H1 (cell line): ENCODE results near the gene PNPLA8. TPM values are rescaled to one million over a fixed set of nuclear protein-coding genes. Genes with fewer than 3 reads are reported as not detected.
A peak's percentile ranks its signal among the peaks of the same experiment; 100 is the strongest.

Experiments used
- CTCF ChIA-PET: fragments of 300-600 bp; sonication (Branson Sonifier 250); formaldehyde crosslinking; loops from one replicate; lab custom pipeline; 2021; ENCODE audit not compliant: partially characterized antibody; lab: Charles Lee
- POLR2A ChIA-PET: fragments of 300-600 bp; sonication (Branson Sonifier 250); formaldehyde crosslinking; loops from one replicate; lab custom pipeline; 2021; ENCODE audit warnings: inconsistent platforms; ENCODE audit not compliant: partially characterized antibody; lab: Charles Lee
- DNase-seq, 2 experiments: peaks; one replicate each; pipeline versions ENCODE4 v3.0.0 to v3.0.0-alpha.2; 2010 to 2022; ENCODE audit warnings: low spot score in 2 of 2, low read depth in 1 of 2, mixed read lengths in 1 of 2
- FAIRE-seq: peaks from 2 replicates; lab custom pipeline; 2011; peaks lifted over from hg19 to GRCh38; lab: Jason Lieb, UNC
- H2AFZ ChIP-seq: 2 replicates; pipeline ENCODE4 v1.8.1; 2012; ENCODE audit warnings: low read length, inconsistent platforms
- H2AK5ac ChIP-seq: 2 replicates; pipeline ENCODE4 v1.6.1; 2013; ENCODE audit warnings: low read depth, low read length
- H2BK120ac ChIP-seq: replicated peaks from 2 replicates; pipeline ENCODE3; 2013; ENCODE audit warnings: low read depth, low read length, inconsistent platforms
- H2BK12ac ChIP-seq: 2 replicates; pipeline ENCODE4 v1.6.1; 2013; ENCODE audit warnings: low read depth, low read length
- H2BK15ac ChIP-seq: 2 replicates; pipeline ENCODE4 v1.6.1; 2013; ENCODE audit warnings: low read length
- H2BK20ac ChIP-seq: 2 replicates; pipeline ENCODE4 v1.6.1; 2013; ENCODE audit warnings: low read length
- H2BK5ac ChIP-seq: 2 replicates; pipeline ENCODE4 v1.6.1; 2013; ENCODE audit warnings: low read depth, low read length
- H3K14ac ChIP-seq: 2 replicates; pipeline ENCODE4 v1.6.1; 2013; ENCODE audit warnings: inconsistent platforms; ENCODE audit not compliant: insufficient read length
- H3K18ac ChIP-seq: 2 replicates; pipeline ENCODE4 v1.6.1; 2013; ENCODE audit warnings: low read length; ENCODE audit errors: extremely low read depth
- H3K23ac ChIP-seq: 2 replicates; pipeline ENCODE4 v1.6.1; 2013; ENCODE audit warnings: inconsistent platforms; ENCODE audit not compliant: insufficient read length
- H3K23me2 ChIP-seq: 2 replicates; pipeline ENCODE4 v1.6.1; 2013; ENCODE audit warnings: low read depth, low read length
- H3K27ac ChIP-seq: 2 replicates; pipeline ENCODE4 v1.6.1; 2011; ENCODE audit warnings: low read depth, low read length, inconsistent platforms
- H3K27me3 ChIP-seq, 4 experiments: replicated peaks in 1 of 4; 1 replicate in 1 of 4; 2 replicates in 3 of 4; pipeline versions ENCODE4 v1.6.1 to v1.8.1; 2011 to 2013; ENCODE audit warnings: low read length in 3 of 4, mild to moderate bottlenecking in 3 of 4, inconsistent platforms in 2 of 4, mixed read lengths in 2 of 4, moderate library complexity in 1 of 4; ENCODE audit not compliant: control insufficient read depth in 3 of 4, insufficient read depth in 3 of 4; ENCODE audit errors: extremely low read depth in 1 of 4
- H3K36me3 ChIP-seq, 4 experiments: 2 replicates each; pipeline versions ENCODE4 v1.6.1 to v1.8.1; 2011 to 2013; ENCODE audit warnings: mild to moderate bottlenecking in 4 of 4, low read length in 3 of 4, moderate library complexity in 2 of 4, control low read depth in 1 of 4, inconsistent platforms in 1 of 4; ENCODE audit not compliant: insufficient read depth in 4 of 4, control insufficient read depth in 2 of 4
- H3K4ac ChIP-seq: replicated peaks from 2 replicates; pipeline ENCODE3; 2013; ENCODE audit warnings: low read length, low read depth, mixed read lengths, inconsistent platforms; ENCODE audit not compliant: insufficient read length
- H3K4me1 ChIP-seq, 4 experiments: replicated peaks in 1 of 4; 1 replicate in 1 of 4; 2 replicates in 3 of 4; pipeline versions ENCODE4 v1.6.1 to v1.8.1; 2011 to 2013; ENCODE audit warnings: low read length in 3 of 4, inconsistent platforms in 2 of 4, mixed read lengths in 1 of 4; ENCODE audit not compliant: insufficient read depth in 4 of 4, control insufficient read depth in 3 of 4
- H3K4me2 ChIP-seq, 2 experiments: 2 replicates each; pipeline versions ENCODE4 v1.6.1 to v1.8.1; 2011 to 2013; ENCODE audit warnings: low read depth in 2 of 2, low read length in 2 of 2, control low read depth in 1 of 2, inconsistent platforms in 1 of 2, mild to moderate bottlenecking in 1 of 2; ENCODE audit not compliant: insufficient read depth in 1 of 2
- H3K4me3 ChIP-seq, 4 experiments: fragments of 200-600, 300-600 bp in 1 of 4; sonication (generic), shearing (Covaris generic), sonication (Bioruptor Twin) in 1 of 4; 2 replicates each; pipeline versions ENCODE4 v1.5.1 to v1.8.1; 2011 to 2016; ENCODE audit warnings: low read length in 4 of 4, low read depth in 3 of 4, control low read depth in 2 of 4, inconsistent platforms in 2 of 4, mild to moderate bottlenecking in 2 of 4, mixed read lengths in 1 of 4, moderate library complexity in 1 of 4; ENCODE audit not compliant: insufficient read depth in 2 of 4; ENCODE audit errors: extremely low read depth in 1 of 4
- H3K56ac ChIP-seq: replicated peaks from 2 replicates; pipeline ENCODE3; 2013; ENCODE audit warnings: low read depth, mild to moderate bottlenecking, mixed read lengths, low read length, inconsistent platforms; ENCODE audit not compliant: insufficient read length
- H3K79me1 ChIP-seq: 2 replicates; pipeline ENCODE4 v1.6.1; 2013; ENCODE audit warnings: low read depth, low read length, control low read depth
- H3K79me2 ChIP-seq, 2 experiments: 2 replicates each; pipeline versions ENCODE4 v1.6.1 to v1.8.1; 2012 to 2013; ENCODE audit warnings: low read length in 2 of 2, mild to moderate bottlenecking in 2 of 2, inconsistent platforms in 1 of 2; ENCODE audit not compliant: insufficient read depth in 2 of 2, control insufficient read depth in 1 of 2
- H3K9ac ChIP-seq, 4 experiments: replicated peaks in 1 of 4; 1 replicate in 1 of 4; 2 replicates in 3 of 4; pipeline versions ENCODE4 v1.6.1 to v1.8.1; 2011 to 2013; ENCODE audit warnings: low read depth in 3 of 4, low read length in 3 of 4, control low read depth in 2 of 4, mild to moderate bottlenecking in 2 of 4, moderate library complexity in 2 of 4, inconsistent platforms in 1 of 4; ENCODE audit errors: extremely low read depth in 1 of 4
- H3K9me3 ChIP-seq, 2 experiments: 2 replicates each; pipeline versions ENCODE4 v1.6.1 to v1.8.1; 2012 to 2013; ENCODE audit warnings: mild to moderate bottlenecking in 2 of 2, moderate library complexity in 2 of 2, control low read depth in 1 of 2, inconsistent platforms in 1 of 2, low read depth in 1 of 2, low read length in 1 of 2, mixed read lengths in 1 of 2; ENCODE audit not compliant: insufficient read depth in 2 of 2
- H4K20me1 ChIP-seq, 2 experiments: replicated peaks in 1 of 2; 2 replicates each; pipeline versions ENCODE3 to v1.8.1; 2011 to 2013; ENCODE audit warnings: inconsistent platforms in 2 of 2, low read length in 2 of 2, mild to moderate bottlenecking in 1 of 2; ENCODE audit not compliant: insufficient read depth in 2 of 2, control insufficient read depth in 1 of 2
- H4K5ac ChIP-seq: 2 replicates; pipeline ENCODE4 v1.6.1; 2013; ENCODE audit warnings: low read length, low read depth, mixed read lengths, inconsistent platforms; ENCODE audit not compliant: insufficient read length
- H4K8ac ChIP-seq: 2 replicates; pipeline ENCODE4 v1.8.0; 2013; ENCODE audit warnings: mild to moderate bottlenecking, moderate library complexity, low read length, inconsistent platforms; ENCODE audit not compliant: insufficient read depth; ENCODE audit errors: extremely low read depth
- H4K91ac ChIP-seq: replicated peaks from 2 replicates; pipeline ENCODE3; 2013; ENCODE audit warnings: low read length, mixed read lengths, inconsistent platforms; ENCODE audit not compliant: insufficient read length
- ASH2L ChIP-seq: fragments of 200-600, 300-600 bp; sonication (generic); IDR thresholded peaks from one replicate; pipeline ENCODE4 v1.7.1; 2017; ENCODE audit warnings: low read length
- BCL11A ChIP-seq, 2 experiments: IDR thresholded peaks; one replicate each; pipeline ENCODE4 v1.6.1; 2011; ENCODE audit warnings: low read depth in 2 of 2, low read length in 2 of 2, mild to moderate bottlenecking in 2 of 2
- CREB1 ChIP-seq: IDR thresholded peaks from 2 replicates; pipeline ENCODE4 v1.6.1; 2012; ENCODE audit warnings: inconsistent platforms
- EZH2 ChIP-seq: fragments of 200-600 bp; sonication (generic); IDR thresholded peaks from 2 replicates; pipeline ENCODE4 v1.7.1; 2012; ENCODE audit warnings: low read depth, mild to moderate bottlenecking, moderate library complexity, low read length, inconsistent platforms; ENCODE audit not compliant: severe bottlenecking
- HDAC6 ChIP-seq: IDR thresholded peaks from one replicate; pipeline ENCODE4 v1.7.1; 2012; ENCODE audit warnings: low read depth, mild to moderate bottlenecking, inconsistent platforms, low read length, moderate library complexity
- JUND ChIP-seq: IDR thresholded peaks from 2 replicates; pipeline ENCODE4 v1.6.1; 2011; ENCODE audit warnings: mild to moderate bottlenecking, improper control_type of control experiment, low read length
- NRF1 ChIP-seq: IDR thresholded peaks from 2 replicates; pipeline ENCODE4 v1.6.1; 2011; ENCODE audit warnings: mild to moderate bottlenecking, low read depth, low read length, improper control_type of control experiment
- POLR2A ChIP-seq, 2 experiments: IDR thresholded peaks; 1 replicate in 1 of 2; 2 replicates in 1 of 2; pipeline ENCODE4 v1.6.1; 2011; ENCODE audit warnings: low read depth in 2 of 2, low read length in 2 of 2, mild to moderate bottlenecking in 2 of 2; ENCODE audit errors: control extremely low read depth in 1 of 2
- RBBP5 ChIP-seq: IDR thresholded peaks from 2 replicates; pipeline ENCODE4 v1.7.1; 2012; ENCODE audit warnings: low read depth, mild to moderate bottlenecking, inconsistent platforms, low read length, moderate library complexity, borderline replicate concordance
- SIRT6 ChIP-seq: IDR thresholded peaks from one replicate; pipeline ENCODE4 v1.7.1; 2012; ENCODE audit warnings: low read length, inconsistent platforms
- SUZ12 ChIP-seq: fragments of 200-600 bp; sonication (generic); IDR thresholded peaks from 2 replicates; pipeline ENCODE4 v1.6.1; 2012; ENCODE audit warnings: mild to moderate bottlenecking, inconsistent platforms, low read length, moderate library complexity, mixed read lengths
- TAF1 ChIP-seq: IDR thresholded peaks from 2 replicates; pipeline ENCODE4 v1.6.1; 2011; ENCODE audit warnings: mild to moderate bottlenecking, low read depth, low read length
- TBP ChIP-seq: IDR thresholded peaks from 2 replicates; pipeline ENCODE4 v1.6.1; 2011; ENCODE audit warnings: low read depth, low read length, improper control_type of control experiment
- TEAD4 ChIP-seq: IDR thresholded peaks from 2 replicates; pipeline ENCODE4 v1.6.1; 2012; ENCODE audit warnings: low read depth, low read length, inconsistent platforms, mixed read lengths
- YY1 ChIP-seq: IDR thresholded peaks from 2 replicates; pipeline ENCODE4 v1.6.1; 2011; ENCODE audit warnings: low read depth, mild to moderate bottlenecking, low read length
- WGBS, 2 experiments: shearing (Covaris generic) in 1 of 2; methylation state at CpG; one replicate each; pipeline versions ENCODE4 v1.1.6 to v1.1.7; 2013 to 2015; ENCODE audit warnings: low lambda C conversion rate in 2 of 2, mixed read lengths in 2 of 2, inconsistent platforms in 1 of 2, low coverage in 1 of 2, missing lambda C conversion rate in 1 of 2; ENCODE audit not compliant: insufficient replicate concordance in 2 of 2, insufficient coverage in 1 of 2, insufficient read length in 1 of 2; ENCODE audit errors: extremely low coverage in 1 of 2, missing lambda C conversion rate in 1 of 2; 5-methylcytosine and 5-hydroxymethylcytosine counted together
- polyA plus RNA-seq, 7 experiments: library from polyadenylated mRNA; depleted of rRNA in 3 of 7; stranded (reverse) in 5 of 7; unstranded in 2 of 7; fragments of >200 nt in 5 of 7; fragments of 200-250 nt in 2 of 7; gene quantifications; 1 replicate in 5 of 7; 2 replicates in 1 of 7; 4 replicates in 1 of 7; pipeline versions ENCODE4 v1.2.1 to v1.2.3, GENCODE V29; 2011 to 2013; ENCODE audit warnings: missing spikeins in 2 of 7, mixed read lengths in 2 of 7
- total RNA-seq: library from RNA; stranded (reverse); fragmentation: NEBNext Ultra II Directional; extraction: Animal tissue kit (Norgen Biotek cat#: 25700); gene quantifications from 2 replicates; pipeline ENCODE4 v1.2.1, GENCODE V29; 2021

The PNPLA8 gene
- total and polyA plus RNA-seq, 2 of the 8 experiments (the other 6 are each of a cell fraction or from before 2014, with no cell fraction given), result 3.8 to 11.2 TPM

DNA sequence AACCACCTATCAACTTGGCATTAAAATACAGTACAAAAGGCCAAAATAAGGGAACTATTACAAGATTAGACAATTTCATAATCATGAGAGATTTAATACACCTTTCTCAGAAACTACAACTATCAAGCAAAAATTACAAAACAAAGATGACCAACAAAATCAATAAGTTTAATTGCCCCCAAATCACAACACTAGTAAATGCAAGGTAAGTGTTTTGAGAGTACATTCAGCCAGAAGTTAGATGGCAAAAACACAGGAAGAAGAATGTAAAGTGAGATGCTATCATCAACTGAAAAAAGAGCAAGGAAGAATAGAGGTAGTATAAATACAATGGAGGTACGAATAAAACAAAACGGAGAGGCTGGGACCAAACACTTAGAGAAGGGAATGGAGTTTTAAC, 3.2 kb downstream of the PNPLA8 start:
- no peak overlapping the region for H4K8ac ChIP-seq
- H2BK120ac ChIP-seq, result no peak overlapping the region
- no peak for TF ChIP-seq BCL11A (IDR thresholded peaks at IDR 0.05; ENCODE audit: low read depth in 2 of 2, low read length in 2 of 2)
- TF ChIP-seq NRF1, result no peak
- no peak for TF ChIP-seq POLR2A (IDR thresholded peaks at IDR 0.05; ENCODE audit: control extremely low read depth in 1 of 2, low read depth in 2 of 2, low read length in 2 of 2)
- no peak for TF ChIP-seq EZH2
- TF ChIP-seq RBBP5, result no peak
- TF ChIP-seq YY1, result no peak
- no peak for TF ChIP-seq SIRT6
- TF ChIP-seq CREB1, result no peak
- TF ChIP-seq SUZ12, result no peak
- no peak for TF ChIP-seq TAF1
- no peak for TF ChIP-seq TBP
- TF ChIP-seq JUND, result no peak
- no peak for TF ChIP-seq ASH2L
- no peak for TF ChIP-seq HDAC6
- no peak for TF ChIP-seq TEAD4
- no peak overlapping the region for H2BK5ac ChIP-seq
- H4K91ac ChIP-seq, result no peak overlapping the region
- peaks cover 4% of the 10 kb centered on the region; the same call in 1 of the 2 replicates for H3K23me2 ChIP-seq
- ChIA-PET CTCF (interaction anchor here (0.7 to 1.5 kb wide), 5 partner anchors 9 to 91 kb away, joined by 3 to 7 read pairs (median 4); no protein-coding TSS in a partner anchor), POLR2A (no interaction called here)
- H3K4me1 ChIP-seq, result peaks cover 2 to 16% (median 9%) of the 10 kb centered on the region in 4 experiments; a peak in 4 of 7 replicates
- 83% methylated on average over 2 of the region's 2 CpGs; no CpG with 5 or more reads in 1 of the 2 experiments for WGBS, 2 experiments
- H3K27ac ChIP-seq, result no peak overlapping the region
- H3K36me3 ChIP-seq, result peaks cover 0 to 6% (median 2%) of the 10 kb centered on the region in 4 experiments; a peak in 2 of 8 replicates
- H4K5ac ChIP-seq, result peak overlapping the region; percentile 35
- peaks cover 6% of the 10 kb centered on the region; the same call in 1 of the 2 replicates for H3K79me1 ChIP-seq
- peaks cover 0 to 58% of the 10 kb centered on the region in 2 experiments; a peak in 3 of 4 replicates for H3K79me2 ChIP-seq
- no peak for FAIRE-seq
- no peaks in the 10 kb centered on the region for H4K20me1 ChIP-seq
- no peak overlapping the region for H3K4ac ChIP-seq
- no peak overlapping the region for H3K23ac ChIP-seq
- no peaks in the 10 kb centered on the region for H3K9me3 ChIP-seq
- no peak overlapping the region for H2BK12ac ChIP-seq
- peak overlapping the region; percentile 44 to 93 for H3K4me2 ChIP-seq
- H2BK20ac ChIP-seq, result no peak overlapping the region
- DNase-seq, result no peak
- H3K14ac ChIP-seq, result no peak overlapping the region
- H3K9ac ChIP-seq, result no peak overlapping the region
- H3K27me3 ChIP-seq, result no peaks in the 10 kb centered on the region
- no peak overlapping the region for H3K18ac ChIP-seq
- H3K56ac ChIP-seq, result no peak overlapping the region
- no peak overlapping the region for H2BK15ac ChIP-seq
- H2AFZ ChIP-seq, result no peak overlapping the region
- H2AK5ac ChIP-seq, result no peak overlapping the region
- H3K4me3 ChIP-seq, result peak overlapping the region in 1 of 4 experiments; percentile 30; a peak in 1 of 8 replicates
